HepG2 (cell line): ENCODE measurements around the gene ZBTB46. TPM values are rescaled to one million over a fixed set of nuclear protein-coding genes. Genes with fewer than 3 reads are reported as not detected.
A peak's percentile ranks its signal among the peaks of the same experiment; 100 is the strongest.

Experiments used
- ARID3A ChIP-seq: IDR thresholded peaks from 2 replicates; pipeline ENCODE4 v1.6.1; 2012; ENCODE audit warnings: low read depth, low read length, improper control_type of control experiment
- E2F2 ChIP-seq: sonication (generic); formaldehyde crosslinking; IDR thresholded peaks from 2 replicates; pipeline ENCODE4 v1.4.0; 2020; ENCODE audit warnings: missing genetic modification reagents, borderline replicate concordance
- MED13 ChIP-seq: sonication (generic); formaldehyde crosslinking; IDR thresholded peaks from 2 replicates; pipeline ENCODE4 v1.5.0; 2020; ENCODE audit warnings: missing genetic modification reagents
- NAIF1 ChIP-seq: sonication (generic); formaldehyde crosslinking; IDR thresholded peaks from 2 replicates; pipeline ENCODE4 v1.5.0; 2020; ENCODE audit warnings: mild to moderate bottlenecking, missing genetic modification reagents, borderline replicate concordance
- SRSF1 ChIP-seq: fragments of 200-400 bp; formaldehyde crosslinking; optimal IDR thresholded peaks from 2 replicates; pipeline ENCODE3; 2017; ENCODE audit warnings: mild to moderate bottlenecking, low read depth, low read length, moderate library complexity
- TBP ChIP-seq: sonication (generic); formaldehyde crosslinking; IDR thresholded peaks from 2 replicates; pipeline ENCODE4 v1.5.0; 2020; ENCODE audit warnings: missing genetic modification reagents
- TIGD3 ChIP-seq: sonication (generic); formaldehyde crosslinking; IDR thresholded peaks from 2 replicates; pipeline ENCODE4 v1.5.1; 2020; ENCODE audit warnings: mild to moderate bottlenecking, missing genetic modification reagents, borderline replicate concordance
- ZFP90 ChIP-seq: sonication (generic); formaldehyde crosslinking; IDR thresholded peaks from 2 replicates; pipeline ENCODE4 v1.8.0; 2022; ENCODE audit warnings: missing genetic modification reagents, mild to moderate bottlenecking, inconsistent platforms, borderline replicate concordance
- ZKSCAN1 ChIP-seq: fragments of 150-350 bp; IDR thresholded peaks from 2 replicates; pipeline ENCODE4 v1.6.1; 2014; ENCODE audit warnings: low read length
- ZNF281 ChIP-seq: sonication (generic); formaldehyde crosslinking; IDR thresholded peaks from 2 replicates; pipeline ENCODE4 v1.4.0; 2020; ENCODE audit warnings: missing genetic modification reagents, borderline replicate concordance
- ZNF382 ChIP-seq: sonication (generic); formaldehyde crosslinking; IDR thresholded peaks from 2 replicates; pipeline ENCODE4 v1.5.0; 2020; ENCODE audit warnings: missing genetic modification reagents, mild to moderate bottlenecking, borderline replicate concordance
- ZNF766 ChIP-seq: sonication (generic); formaldehyde crosslinking; IDR thresholded peaks from 2 replicates; pipeline ENCODE4 v1.5.0; 2020; ENCODE audit warnings: missing genetic modification reagents, borderline replicate concordance
- ZNF776 ChIP-seq: sonication (generic); formaldehyde crosslinking; IDR thresholded peaks from 2 replicates; pipeline ENCODE4 v1.4.0; 2020; ENCODE audit warnings: mild to moderate bottlenecking, missing genetic modification reagents
- polyA plus RNA-seq, 8 experiments: library from polyadenylated mRNA; depleted of rRNA in 3 of 8; stranded (reverse) in 7 of 8; unstranded in 1 of 8; fragments of >200 nt; fragmentation: Illumina TruSeq in 4 of 8; extraction: Trizol in 4 of 8; gene quantifications; 2 replicates each; pipeline versions ENCODE4 v1.2.1 to v1.2.3, GENCODE V29; 2011 to 2016; ENCODE audit warnings: low read depth in 4 of 8, missing spikeins in 1 of 8, mixed read lengths in 1 of 8; ENCODE audit not compliant: insufficient read depth in 1 of 8
- total RNA-seq, 5 experiments: library from RNA; depleted of rRNA; stranded (reverse); fragments of >200 nt; fragmentation: Illumina TruSeq; extraction: Trizol; gene quantifications; 2 replicates each; pipeline ENCODE4 v1.2.3, GENCODE V29; 2016; ENCODE audit warnings: low read depth in 1 of 5

Gene ZBTB46
- total and polyA plus RNA-seq, 2 of the 13 experiments (the other 11 are each of a cell fraction or from before 2014, with no cell fraction given), result 1.6 to 13.5 TPM

GRCh38 chr20:63706027-63706695 is 124.9 kb downstream of the ZBTB46 start (continued):
- TF ChIP-seq E2F2 (CRISPR knock-in tag), result 0 out of 2 replicates have a peak, but pooled peaks have one; percentile 15
- no peak for TF ChIP-seq ARID3A
- no peak for TF ChIP-seq ZNF382
- TF ChIP-seq ZNF281, result no peak
- peak; percentile 61; the same call in 1 of the 2 replicates for TF ChIP-seq ZNF766 (CRISPR knock-in tag)
- no peak for TF ChIP-seq TIGD3 (CRISPR knock-in tag)
- peak; percentile 51; the same call in 1 of the 2 replicates for TF ChIP-seq MED13
- TF ChIP-seq NAIF1, result peak; percentile 37; the same call in 1 of the 2 replicates
- TF ChIP-seq SRSF1, result peak; percentile 2
- no peak for TF ChIP-seq ZNF776 (CRISPR knock-in tag)
- no peak for TF ChIP-seq ZKSCAN1
- 0 out of 2 replicates have a peak, but pooled peaks have one; percentile 51 for TF ChIP-seq ZFP90 (CRISPR knock-in tag)
- TF ChIP-seq TBP (CRISPR knock-in tag), result 0 out of 2 replicates have a peak, but pooled peaks have one; percentile 55
